Effector CD4-positive, alpha-beta T cell (primary cell): ENCODE measurements around the gene DHCR7.

Source experiments
- DNase-seq: peaks from one replicate; pipeline ENCODE4 v3.0.0-alpha.2; 2020

DHCR7 gene

GRCh38 chr11:71477641-71478527, 29.7 kb upstream of the DHCR7 start:
- DNase-seq = no peak

- DNase-seq = no peak
Measured at GRCh38 chr11:71476926-71477640, 28.9 kb upstream of the DHCR7 start.

- no peak for DNase-seq
Measured at GRCh38 chr11:71476031-71476430, 27.8 kb upstream of the DHCR7 start.

- DNase-seq = no peak
Measured at GRCh38 chr11:71474771-71475483, 26.7 kb upstream of the DHCR7 start.

- DNase-seq = no peak
Measured at GRCh38 chr11:71474141-71474770, 26.1 kb upstream of the DHCR7 start.

- DNase-seq = no peak
Measured at GRCh38 chr11:71473793-71474080, 25.5 kb upstream of the DHCR7 start.

- no peak for DNase-seq
Measured at GRCh38 chr11:71472941-71473792, 25.0 kb upstream of the DHCR7 start.

GRCh38 chr11:71472357-71472885, 24.2 kb upstream of the DHCR7 start:
- DNase-seq = no peak

- DNase-seq = no peak
Measured at GRCh38 chr11:71470946-71471345, 22.8 kb upstream of the DHCR7 start.

- no peak for DNase-seq
Measured at GRCh38 chr11:71467164-71467563, 19.0 kb upstream of the DHCR7 start.

GRCh38 chr11:71466358-71466757, 18.2 kb upstream of the DHCR7 start:
- no peak for DNase-seq

- no peak for DNase-seq
Measured at GRCh38 chr11:71465054-71465453, 16.9 kb upstream of the DHCR7 start.

GRCh38 chr11:71463331-71464211, 15.4 kb upstream of the DHCR7 start:
- DNase-seq = no peak

GRCh38 chr11:71462726-71463125, 14.5 kb upstream of the DHCR7 start:
- no peak for DNase-seq

- DNase-seq = no peak
Measured at GRCh38 chr11:71461696-71462095, 13.5 kb upstream of the DHCR7 start.

GRCh38 chr11:71459767-71460320, 11.7 kb upstream of the DHCR7 start:
- DNase-seq = no peak

GRCh38 chr11:71459076-71459766, 11.0 kb upstream of the DHCR7 start:
- DNase-seq = no peak

- no peak for DNase-seq
Measured at GRCh38 chr11:71458146-71459070, 10.2 kb upstream of the DHCR7 start.

GRCh38 chr11:71456831-71457230, 8.6 kb upstream of the DHCR7 start:
- DNase-seq = no peak
